LHCN-M2 (cell line): ENCODE results near the gene EEF1G. TPM values are rescaled to one million over a fixed set of nuclear protein-coding genes. Genes with fewer than 3 reads are reported as not detected.

Source experiments
- DNase-seq: peaks from one replicate; pipeline ENCODE4 v3.0.0-alpha.2; 2012; ENCODE audit warnings: low read depth
- total RNA-seq: library from RNA; depleted of rRNA; stranded (reverse); fragments of >200 nt; gene quantifications from 2 replicates; pipeline ENCODE4 v1.2.3, GENCODE V29; 2014; rRNA removed

The EEF1G gene
- total RNA-seq, 1 experiment from 2014 or later = 1,532 TPM

- peak; percentile 54 for DNase-seq
Observed at GRCh38 chr11:62540804-62541701, 32.6 kb downstream of the EEF1G start.

GRCh38 chr11:62539238-62539925 lies 34.3 kb downstream of the EEF1G start:
- peak; percentile 92 for DNase-seq

GRCh38 chr11:62538470-62539237 lies 35.0 kb downstream of the EEF1G start:
- no peak for DNase-seq

- DNase-seq = no peak
Observed at GRCh38 chr11:62536301-62536957, 37.3 kb downstream of the EEF1G start.

GRCh38 chr11:62535802-62536201 lies 37.9 kb downstream of the EEF1G start:
- DNase-seq = no peak

GRCh38 chr11:62534779-62535545 lies 38.7 kb downstream of the EEF1G start:
- DNase-seq = no peak

GRCh38 chr11:62532096-62532495 lies 41.6 kb downstream of the EEF1G start:
- no peak for DNase-seq

GRCh38 chr11:62516736-62517371 lies 56.8 kb downstream of the EEF1G start:
- no peak for DNase-seq

GRCh38 chr11:62514151-62514550 lies 59.5 kb downstream of the EEF1G start:
- DNase-seq = no peak

GRCh38 chr11:62513626-62514025 lies 60.1 kb downstream of the EEF1G start:
- DNase-seq = no peak

GRCh38 chr11:62512961-62513360 lies 60.7 kb downstream of the EEF1G start:
- no peak for DNase-seq

Other genes starting within 250 kb of the EEF1G start
- 0.32 TPM in 1 of 2 replicates, not detected in the other for gene ASRGL1, start 236.4 kb downstream of the EEF1G start, total RNA-seq
- gene SCGB1A1, start 154.9 kb downstream of the EEF1G start, total RNA-seq = not detected in 2 replicates
- gene AHNAK, start 27.1 kb downstream of the EEF1G start, total RNA-seq = 313 and 332 TPM in 2 replicates
- gene TUT1, start 17.6 kb upstream of the EEF1G start, total RNA-seq = 9.0 and 9.8 TPM in 2 replicates
- 142 and 149 TPM in 2 replicates for gene MTA2, start 28.0 kb upstream of the EEF1G start, total RNA-seq
- 41.5 and 46.8 TPM in 2 replicates for gene EML3, start 38.9 kb upstream of the EEF1G start, total RNA-seq
- gene ROM1, start 39.4 kb upstream of the EEF1G start, total RNA-seq = 8.9 and 10.3 TPM in 2 replicates
- 74.1 and 92.8 TPM in 2 replicates for gene B3GAT3, start 48.1 kb upstream of the EEF1G start, total RNA-seq
- 267 and 299 TPM in 2 replicates for gene GANAB, start 72.7 kb upstream of the EEF1G start, total RNA-seq
- 27.9 and 28.1 TPM in 2 replicates for gene INTS5, start 79.4 kb upstream of the EEF1G start, total RNA-seq
- gene C11orf98, start 91.3 kb upstream of the EEF1G start, total RNA-seq = 55.7 and 72.4 TPM in 2 replicates
- gene CSKMT, start 91.4 kb upstream of the EEF1G start, total RNA-seq = 3.2 and 8.7 TPM in 2 replicates
- 11.0 and 16.4 TPM in 2 replicates for gene UQCC3, start 97.8 kb upstream of the EEF1G start, total RNA-seq
- 3.7 and 4.7 TPM in 2 replicates for gene LBHD1, start 98.4 kb upstream of the EEF1G start, total RNA-seq
- 97.0 and 122 TPM in 2 replicates for gene UBXN1, start 105.2 kb upstream of the EEF1G start, total RNA-seq
- gene LRRN4CL, start 115.6 kb upstream of the EEF1G start, total RNA-seq = 41.4 and 68.1 TPM in 2 replicates
- 80.1 and 86.2 TPM in 2 replicates for gene BSCL2, start 133.5 kb upstream of the EEF1G start, total RNA-seq
- gene GNG3, start 133.8 kb upstream of the EEF1G start, total RNA-seq = not detected in 2 replicates
- gene HNRNPUL2, start 153.6 kb upstream of the EEF1G start, total RNA-seq = 8.7 and 14.4 TPM in 2 replicates
- gene TTC9C, start 154.6 kb upstream of the EEF1G start, total RNA-seq = 31.8 and 53.4 TPM in 2 replicates
- 6.7 and 9.2 TPM in 2 replicates for gene ZBTB3, start 180.3 kb upstream of the EEF1G start, total RNA-seq
- gene POLR2G, start 187.7 kb upstream of the EEF1G start, total RNA-seq = 82.5 and 86.6 TPM in 2 replicates
- 21.7 and 25.9 TPM in 2 replicates for gene TAF6L, start 197.5 kb upstream of the EEF1G start, total RNA-seq
- gene TMEM179B, start 213.5 kb upstream of the EEF1G start, total RNA-seq = 53.6 and 78.5 TPM in 2 replicates
- 26.9 and 32.6 TPM in 2 replicates for gene TMEM223, start 218.1 kb upstream of the EEF1G start, total RNA-seq
- 34.2 and 39.6 TPM in 2 replicates for gene NXF1, start 231.5 kb upstream of the EEF1G start, total RNA-seq